A549 (cell line): ENCODE measurements around the gene ANGEL2. TPM values are rescaled to one million over a fixed set of nuclear protein-coding genes. Genes with fewer than 3 reads are reported as not detected.

Experiments
- ATAC-seq, 2 experiments: fragments of 200-7000 bp in 1 of 2; fragments of >200 bp in 1 of 2; cut with Nextera tagmentation in 1 of 2; cut with Tn5 transposase in 1 of 2; 3 replicates each; pipeline versions ENCODE4 v1.8.0 to v1.9.1; 2018 to 2020; ENCODE audit warnings: mild to moderate bottlenecking in 1 of 2, moderate library complexity in 1 of 2
- CTCF ChIA-PET: fragments of 300-600 bp; sonication (Branson Sonifier 250); formaldehyde crosslinking; extraction: SDS; loops from one replicate; lab custom pipeline; 2021; ENCODE audit warnings: antibody characterized with exemption, inconsistent platforms; lab: Yijun Ruan, JAX
- POLR2A ChIA-PET: fragments of 350-600 bp; formaldehyde crosslinking; extraction: SDS; loops from one replicate; lab custom pipeline; 2021; ENCODE audit warnings: antibody characterized with exemption, inconsistent platforms; lab: Yijun Ruan, JAX
- DNase-seq, 2 experiments: peaks; one replicate each; pipeline versions ENCODE4 v3.0.0 to v3.0.0-alpha.2; 2011 to 2016; ENCODE audit warnings: low read depth in 1 of 2, low spot score in 1 of 2
- FAIRE-seq: peaks from 2 replicates; lab custom pipeline; 2011; peaks lifted over from hg19 to GRCh38; lab: Jason Lieb, UNC
- H3K27ac ChIP-seq, 2 experiments: fragments of >200 bp; sonication (Bioruptor Twin); formaldehyde crosslinking; 3 replicates each; pipeline ENCODE4 v1.5.1; 2016 to 2017
- H3K4me1 ChIP-seq: fragments of >200 bp; sonication (Bioruptor Twin); formaldehyde crosslinking; 3 replicates; pipeline ENCODE4 v1.6.1; 2016
- H3K4me2 ChIP-seq: fragments of >200 bp; sonication (Bioruptor Twin); formaldehyde crosslinking; 3 replicates; pipeline ENCODE4 v1.6.1; 2016
- H3K4me3 ChIP-seq: fragments of >200 bp; sonication (Bioruptor Twin); formaldehyde crosslinking; 3 replicates; pipeline ENCODE4 v1.5.1; 2016
- H3K9me3 ChIP-seq: fragments of >200 bp; sonication (Bioruptor Twin); formaldehyde crosslinking; 3 replicates; pipeline ENCODE4 v1.6.1; 2016
- CEBPB ChIP-seq, 2 experiments: fragments of >200 bp in 1 of 2; sonication (Bioruptor Twin) in 1 of 2; formaldehyde crosslinking in 1 of 2; IDR thresholded peaks; 2 replicates each; pipeline ENCODE4 v1.6.1; 2012 to 2016
- CHD2 ChIP-seq: fragments of 150-350 bp; IDR thresholded peaks from 2 replicates; pipeline ENCODE4 v1.6.1; 2014; ENCODE audit warnings: low read length; ENCODE audit not compliant: partially characterized antibody
- CHD4 ChIP-seq: fragments of 200-600 bp; sonication (generic); IDR thresholded peaks from 2 replicates; pipeline ENCODE4 v1.6.1; 2016; ENCODE audit warnings: antibody characterized with exemption, mild to moderate bottlenecking, borderline replicate concordance
- EHF ChIP-seq: fragments of 250-450 bp; sonication (Bioruptor Pico); IDR thresholded peaks from 2 replicates; pipeline ENCODE4 v1.5.0; 2020; ENCODE audit warnings: mild to moderate bottlenecking
- EHMT2 ChIP-seq: fragments of 200-600 bp; sonication (generic); IDR thresholded peaks from 2 replicates; pipeline ENCODE4 v1.6.1; 2016; ENCODE audit warnings: antibody characterized with exemption, low read depth, mild to moderate bottlenecking, moderate library complexity
- HDAC2 ChIP-seq: fragments of 200-600 bp; sonication (generic); IDR thresholded peaks from 2 replicates; pipeline ENCODE4 v1.6.1; 2016
- HMGXB4 ChIP-seq: fragments of 250-450 bp; sonication (Bioruptor Pico); IDR thresholded peaks from 2 replicates; pipeline ENCODE4 v1.5.0; 2021; ENCODE audit warnings: mild to moderate bottlenecking, moderate library complexity, borderline replicate concordance
- HOXB13 ChIP-seq: fragments of 250-450 bp; sonication (Bioruptor Pico); IDR thresholded peaks from 2 replicates; pipeline ENCODE4 v1.5.0; 2020; ENCODE audit warnings: low read depth, mild to moderate bottlenecking, moderate library complexity
- JUN ChIP-seq, 2 experiments: fragments of >200 bp; sonication (Bioruptor Twin); formaldehyde crosslinking; IDR thresholded peaks; 2 replicates in 1 of 2; 3 replicates in 1 of 2; pipeline ENCODE4 v1.6.1; 2016 to 2017
- JUNB ChIP-seq: fragments of >200 bp; sonication (Bioruptor Twin); formaldehyde crosslinking; IDR thresholded peaks from 2 replicates; pipeline ENCODE4 v1.6.1; 2016
- MAFK ChIP-seq: fragments of 450-650 bp; IDR thresholded peaks from 2 replicates; pipeline ENCODE4 v1.6.1; 2014; ENCODE audit not compliant: partially characterized antibody
- MAX ChIP-seq: IDR thresholded peaks from 2 replicates; pipeline ENCODE4 v1.6.1; 2012
- NFE2L2 ChIP-seq: fragments of 150-350 bp; conservative IDR thresholded peaks from 2 replicates; pipeline ENCODE4 v1.6.1; 2014; ENCODE audit warnings: low read length
- NR3C1 ChIP-seq: fragments of >200 bp; sonication (Bioruptor Twin); formaldehyde crosslinking; IDR thresholded peaks from 3 replicates; pipeline ENCODE4 v1.6.1; 2017
- POLR2AphosphoS2 ChIP-seq: conservative IDR thresholded peaks from 2 replicates; pipeline ENCODE4 v1.6.1; 2012; ENCODE audit warnings: low read length, improper control_type of control experiment, inconsistent platforms
- RAD21 ChIP-seq, 2 experiments: fragments of >200 bp in 1 of 2; sonication (Bioruptor Twin) in 1 of 2; formaldehyde crosslinking in 1 of 2; IDR thresholded peaks in 1 of 2; conservative IDR thresholded peaks in 1 of 2; 2 replicates in 1 of 2; 3 replicates in 1 of 2; pipeline ENCODE4 v1.6.1; 2012 to 2018; ENCODE audit warnings: inconsistent platforms in 1 of 2
- RCOR1 ChIP-seq: fragments of 150-350 bp; IDR thresholded peaks from 2 replicates; pipeline ENCODE4 v1.6.1; 2014; ENCODE audit warnings: antibody characterized with exemption, low read length, low read depth
- SMC3 ChIP-seq: fragments of >200 bp; sonication (Bioruptor Twin); formaldehyde crosslinking; IDR thresholded peaks from 3 replicates; pipeline ENCODE4 v1.6.1; 2018; ENCODE audit warnings: inconsistent platforms
- SREBF2 ChIP-seq: fragments of 450-650 bp; IDR thresholded peaks from 2 replicates; pipeline ENCODE4 v1.6.1; 2014; ENCODE audit warnings: mild to moderate bottlenecking, moderate library complexity
- TP53 ChIP-seq: fragments of 250-450 bp; sonication (Bioruptor Pico); IDR thresholded peaks from 2 replicates; pipeline ENCODE4 v1.5.0; 2021; ENCODE audit warnings: mild to moderate bottlenecking, moderate library complexity
- ZNF302 ChIP-seq: fragments of 250-450 bp; sonication (Bioruptor Pico); IDR thresholded peaks from 2 replicates; pipeline ENCODE4 v1.9.0; 2021; ENCODE audit warnings: inconsistent platforms, mild to moderate bottlenecking, moderate library complexity
- ZSCAN20 ChIP-seq: fragments of 250-450 bp; sonication (Bioruptor Pico); IDR thresholded peaks from 2 replicates; pipeline ENCODE4 v1.8.0; 2022; ENCODE audit warnings: mild to moderate bottlenecking, moderate library complexity
- WGBS: methylation state at CpG from one replicate; pipeline ENCODE4 v1.1.6; 2017; ENCODE audit errors: missing lambda C conversion rate; 5-methylcytosine and 5-hydroxymethylcytosine counted together
- polyA plus RNA-seq, 4 experiments: library from polyadenylated mRNA; depleted of rRNA in 3 of 4; stranded (reverse); fragments of >200 nt; fragmentation: RNase III in 1 of 4; extraction: RNeasy Plus Mini Kit Qiagen cat#74134 plus additional on column Dnase treatment in 1 of 4; gene quantifications; 2 replicates in 3 of 4; 3 replicates in 1 of 4; pipeline ENCODE4 v1.2.3, GENCODE V29; 2011 to 2017
- TF ChIP-seq, protein P1 (sequence below): fragments of 200-600 bp; sonication (generic); IDR thresholded peaks from 2 replicates; pipeline ENCODE4 v1.6.1; 2016; ENCODE audit warnings: antibody characterized with exemption, mild to moderate bottlenecking, moderate library complexity
- TF ChIP-seq, protein P2 (sequence below): IDR thresholded peaks from 2 replicates; pipeline ENCODE4 v1.6.1; 2012

The ANGEL2 gene
- polyA plus RNA-seq, 2 of the 4 experiments (the other 2 are of a cell fraction), result 20.4 to 38.9 TPM

DNA sequence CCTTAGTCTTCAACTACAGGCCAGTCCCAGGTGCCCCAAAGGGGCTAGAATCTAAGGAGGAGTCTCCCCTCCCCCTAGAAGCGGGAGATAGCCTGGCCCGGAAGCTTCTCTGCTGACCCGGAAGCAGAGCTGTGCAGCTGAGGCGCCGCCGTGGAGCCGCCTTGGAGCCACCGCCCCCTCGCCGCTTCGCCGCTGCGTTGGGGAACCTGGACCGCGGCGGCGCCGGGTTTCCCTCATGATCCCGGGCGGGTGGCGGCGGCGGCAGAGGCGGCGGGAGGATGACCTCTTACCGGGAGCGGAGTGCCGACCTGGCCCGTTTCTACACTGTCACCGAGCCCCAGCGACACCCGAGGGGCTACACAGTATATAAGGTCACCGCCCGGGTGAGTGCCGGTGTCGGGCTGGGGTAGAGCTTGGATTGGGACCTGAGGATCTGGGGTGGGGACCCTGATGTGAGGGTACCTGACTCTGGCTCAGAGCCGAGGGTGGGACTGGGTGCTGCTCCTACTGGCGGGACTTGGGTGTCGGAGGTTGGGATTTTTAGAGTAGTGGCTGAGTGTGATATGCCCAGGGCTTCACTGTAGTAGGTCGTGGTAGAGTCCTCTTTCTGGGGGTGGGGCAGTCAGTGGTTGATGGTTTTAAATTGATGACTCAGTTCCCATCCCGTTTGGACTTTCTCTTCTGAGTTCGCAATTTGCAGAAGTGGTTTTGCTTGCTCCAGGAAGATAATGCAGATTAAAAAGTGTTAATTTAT is 35.6 kb upstream of the ANGEL2 start, which contains the start of gene RPS6KC1 (continued):
- TF ChIP-seq, protein P1, sequence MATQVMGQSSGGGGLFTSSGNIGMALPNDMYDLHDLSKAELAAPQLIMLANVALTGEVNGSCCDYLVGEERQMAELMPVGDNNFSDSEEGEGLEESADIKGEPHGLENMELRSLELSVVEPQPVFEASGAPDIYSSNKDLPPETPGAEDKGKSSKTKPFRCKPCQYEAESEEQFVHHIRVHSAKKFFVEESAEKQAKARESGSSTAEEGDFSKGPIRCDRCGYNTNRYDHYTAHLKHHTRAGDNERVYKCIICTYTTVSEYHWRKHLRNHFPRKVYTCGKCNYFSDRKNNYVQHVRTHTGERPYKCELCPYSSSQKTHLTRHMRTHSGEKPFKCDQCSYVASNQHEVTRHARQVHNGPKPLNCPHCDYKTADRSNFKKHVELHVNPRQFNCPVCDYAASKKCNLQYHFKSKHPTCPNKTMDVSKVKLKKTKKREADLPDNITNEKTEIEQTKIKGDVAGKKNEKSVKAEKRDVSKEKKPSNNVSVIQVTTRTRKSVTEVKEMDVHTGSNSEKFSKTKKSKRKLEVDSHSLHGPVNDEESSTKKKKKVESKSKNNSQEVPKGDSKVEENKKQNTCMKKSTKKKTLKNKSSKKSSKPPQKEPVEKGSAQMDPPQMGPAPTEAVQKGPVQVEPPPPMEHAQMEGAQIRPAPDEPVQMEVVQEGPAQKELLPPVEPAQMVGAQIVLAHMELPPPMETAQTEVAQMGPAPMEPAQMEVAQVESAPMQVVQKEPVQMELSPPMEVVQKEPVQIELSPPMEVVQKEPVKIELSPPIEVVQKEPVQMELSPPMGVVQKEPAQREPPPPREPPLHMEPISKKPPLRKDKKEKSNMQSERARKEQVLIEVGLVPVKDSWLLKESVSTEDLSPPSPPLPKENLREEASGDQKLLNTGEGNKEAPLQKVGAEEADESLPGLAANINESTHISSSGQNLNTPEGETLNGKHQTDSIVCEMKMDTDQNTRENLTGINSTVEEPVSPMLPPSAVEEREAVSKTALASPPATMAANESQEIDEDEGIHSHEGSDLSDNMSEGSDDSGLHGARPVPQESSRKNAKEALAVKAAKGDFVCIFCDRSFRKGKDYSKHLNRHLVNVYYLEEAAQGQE, result no peak
- TF ChIP-seq MAX (peak; percentile 85), JUN (IDR thresholded peaks at IDR 0.05) (peak in 1 of 2 experiments; percentile 84; a peak in 2 of 5 replicates)

- peak overlapping the region; percentile 96 for H3K4me3 ChIP-seq
- peak overlapping the region; percentile 75 to 94 for H3K27ac ChIP-seq
- ChIA-PET POLR2A (interaction anchor here (1.0 kb wide), 2 partner anchors 10 to 22 kb away, joined by 3 to 7 read pairs; no protein-coding TSS in a partner anchor), CTCF (interaction anchor here (1.5 kb wide), 1 partner anchor 47 kb away, joined by 4 read pairs; no protein-coding TSS in a partner anchor)
- peak overlapping the region; percentile 90 for H3K4me2 ChIP-seq
- H3K9me3 ChIP-seq, result no peaks in the 10 kb centered on the region
- WGBS, result 15% methylated on average over 15 of the region's 15 CpGs
- DNase-seq (no peak), FAIRE-seq (no peak), ATAC-seq (peak; percentile 78)
- TF ChIP-seq NR3C1 (no peak), MAX (no peak; the same call in 1 of the 2 replicates), JUNB (no peak), HOXB13 (CRISPR knock-in tag) (peak; percentile 94; the same call in 1 of the 2 replicates), NFE2L2 (no peak), ZNF302 (CRISPR knock-in tag) (no peak), JUN (IDR thresholded peaks at IDR 0.05) (no peak), TP53 (CRISPR knock-in tag) (0 out of 2 replicates have a peak, but pooled peaks have one; percentile 13), ZSCAN20 (CRISPR knock-in tag) (no peak), HMGXB4 (CRISPR knock-in tag) (no peak; the same call in 1 of the 2 replicates), POLR2AphosphoS2 (no peak)
- H3K4me1 ChIP-seq, result peaks cover 28% of the 10 kb centered on the region
These were observed 35.1 kb upstream of the ANGEL2 start for GRCh38 chr1:213050745-213051126.

GRCh38 chr1:213049232-213049631 is 33.6 kb upstream of the ANGEL2 start:
- H3K4me1 ChIP-seq, result peaks cover 17% of the 10 kb centered on the region
- WGBS, result 78% methylated on average over 1 of the region's 1 CpG
- H3K4me2 ChIP-seq, result no peak overlapping the region
- CTCF ChIA-PET, result no interaction called here
- DNase-seq, result no peak
- no peak overlapping the region for H3K4me3 ChIP-seq
- no peak for FAIRE-seq
- no peak for ATAC-seq
- H3K27ac ChIP-seq, result no peak overlapping the region
- POLR2A ChIA-PET, result no interaction called here
- no peaks in the 10 kb centered on the region for H3K9me3 ChIP-seq
- no peak for TF ChIP-seq RAD21 (conservative IDR thresholded peaks at IDR 0.05 in 1 of 2, IDR thresholded peaks at IDR 0.05 in 1 of 2)
- no peak for TF ChIP-seq SMC3
- TF ChIP-seq EHMT2, result no peak
- no peak for TF ChIP-seq HDAC2
- TF ChIP-seq CHD2, result no peak
- no peak for TF ChIP-seq MAX
- peak in 1 of 2 experiments; percentile 24; a peak in 1 of 4 replicates for TF ChIP-seq CEBPB (IDR thresholded peaks at IDR 0.05)
- no peak for TF ChIP-seq CHD4
- TF ChIP-seq RCOR1, result no peak
- peak; percentile 92 for TF ChIP-seq MAFK
- TF ChIP-seq EHF, result no peak
- TF ChIP-seq, protein P2, sequence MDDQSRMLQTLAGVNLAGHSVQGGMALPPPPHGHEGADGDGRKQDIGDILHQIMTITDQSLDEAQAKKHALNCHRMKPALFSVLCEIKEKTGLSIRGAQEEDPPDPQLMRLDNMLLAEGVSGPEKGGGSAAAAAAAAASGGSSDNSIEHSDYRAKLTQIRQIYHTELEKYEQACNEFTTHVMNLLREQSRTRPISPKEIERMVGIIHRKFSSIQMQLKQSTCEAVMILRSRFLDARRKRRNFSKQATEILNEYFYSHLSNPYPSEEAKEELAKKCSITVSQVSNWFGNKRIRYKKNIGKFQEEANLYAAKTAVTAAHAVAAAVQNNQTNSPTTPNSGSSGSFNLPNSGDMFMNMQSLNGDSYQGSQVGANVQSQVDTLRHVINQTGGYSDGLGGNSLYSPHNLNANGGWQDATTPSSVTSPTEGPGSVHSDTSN, result no peak
- no peak for TF ChIP-seq SREBF2
- TF ChIP-seq NFE2L2, result peak; percentile 77
